GM19239 (cell line): ENCODE measurements around the gene TRIO.

Experiments used
- DNase-seq: peaks from one replicate; pipeline ENCODE4 v3.0.0; 2011; ENCODE audit warnings: low spot score; ENCODE audit not compliant: insufficient read length
- FAIRE-seq: peaks from 2 replicates; lab custom pipeline; 2011; peaks lifted over from hg19 to GRCh38; lab: Jason Lieb, UNC

Gene TRIO

DNA sequence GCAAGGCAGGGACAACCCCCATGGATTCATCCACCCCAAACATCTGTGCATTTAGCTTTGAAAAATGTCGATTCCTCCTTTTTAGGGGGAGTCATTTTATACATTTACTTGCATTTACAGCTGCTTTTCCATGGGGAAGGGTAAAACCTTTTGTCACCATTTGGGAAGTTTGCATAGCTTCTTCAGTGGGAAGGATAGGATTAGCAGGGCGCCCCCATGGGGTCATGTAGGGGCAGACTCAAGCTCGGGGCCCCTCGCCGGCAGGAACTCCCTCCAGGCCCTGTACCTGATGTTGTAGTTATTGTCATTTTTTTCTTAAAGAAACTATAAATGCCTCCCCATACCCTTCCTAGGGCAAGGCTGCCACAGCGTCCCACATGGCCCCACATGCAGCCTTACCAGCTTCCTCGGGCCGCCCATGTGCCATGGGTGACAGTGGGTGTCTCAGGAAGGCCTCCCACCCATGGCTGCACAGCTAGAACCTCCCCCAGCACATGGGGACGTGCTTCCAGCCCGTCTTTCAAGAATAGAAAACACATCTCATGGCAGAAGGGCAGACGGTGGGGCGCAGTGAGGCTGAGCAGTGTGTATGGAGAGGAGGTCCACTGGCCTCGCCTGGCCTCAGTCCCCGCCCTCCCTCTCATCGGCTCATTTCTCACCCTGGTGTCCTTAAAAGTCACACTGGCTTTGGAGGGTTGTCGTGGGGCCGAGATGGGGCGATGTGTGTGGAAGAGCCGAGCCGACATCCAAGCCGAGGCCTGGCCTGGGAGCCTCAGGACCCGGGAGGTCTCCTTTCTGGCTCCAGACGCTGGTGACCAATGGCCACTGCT lies 362.4 kb downstream of the TRIO start:
- DNase-seq (no peak), FAIRE-seq (no peak)

DNA sequence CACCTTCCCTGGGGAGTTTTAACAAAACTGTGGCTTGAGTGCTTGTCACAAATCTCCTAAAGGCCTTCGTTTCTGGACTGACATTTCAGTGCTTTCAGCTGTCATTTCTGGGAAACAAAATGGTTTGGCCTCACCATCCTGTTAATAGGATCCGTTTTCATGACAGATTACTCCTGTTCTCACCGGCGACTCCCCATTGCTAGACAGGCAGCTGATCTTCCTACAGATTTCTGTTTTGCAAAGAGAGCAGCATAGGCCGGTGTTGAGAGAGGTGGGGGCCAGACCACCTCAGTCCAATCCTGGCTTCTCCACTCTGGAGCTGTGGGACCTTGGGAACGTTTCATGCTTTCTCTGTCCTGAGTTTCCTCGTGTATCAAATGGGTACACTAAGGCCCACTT lies 363.0 kb downstream of the TRIO start:
- FAIRE-seq = no peak
- DNase-seq = no peak

DNA sequence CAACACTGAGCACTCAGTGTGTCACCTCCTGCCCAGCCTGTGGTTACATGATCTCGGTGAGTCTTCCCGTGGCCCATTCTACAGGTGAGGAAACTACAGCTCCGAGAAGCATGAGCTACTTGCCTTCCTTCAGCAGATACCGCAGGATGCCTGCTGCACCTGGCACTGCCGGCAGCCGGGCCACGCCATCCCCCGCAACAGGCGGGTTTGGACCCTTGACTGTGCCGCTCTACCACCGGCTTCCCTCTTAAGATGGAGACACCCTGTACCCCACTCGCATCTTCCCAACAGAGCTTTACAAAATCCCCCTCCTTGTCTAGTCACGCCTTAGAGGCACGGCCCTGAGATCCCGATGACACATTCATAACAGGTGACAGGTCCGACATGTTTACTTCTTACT lies 363.5 kb downstream of the TRIO start:
- FAIRE-seq (no peak), DNase-seq (no peak)

DNA sequence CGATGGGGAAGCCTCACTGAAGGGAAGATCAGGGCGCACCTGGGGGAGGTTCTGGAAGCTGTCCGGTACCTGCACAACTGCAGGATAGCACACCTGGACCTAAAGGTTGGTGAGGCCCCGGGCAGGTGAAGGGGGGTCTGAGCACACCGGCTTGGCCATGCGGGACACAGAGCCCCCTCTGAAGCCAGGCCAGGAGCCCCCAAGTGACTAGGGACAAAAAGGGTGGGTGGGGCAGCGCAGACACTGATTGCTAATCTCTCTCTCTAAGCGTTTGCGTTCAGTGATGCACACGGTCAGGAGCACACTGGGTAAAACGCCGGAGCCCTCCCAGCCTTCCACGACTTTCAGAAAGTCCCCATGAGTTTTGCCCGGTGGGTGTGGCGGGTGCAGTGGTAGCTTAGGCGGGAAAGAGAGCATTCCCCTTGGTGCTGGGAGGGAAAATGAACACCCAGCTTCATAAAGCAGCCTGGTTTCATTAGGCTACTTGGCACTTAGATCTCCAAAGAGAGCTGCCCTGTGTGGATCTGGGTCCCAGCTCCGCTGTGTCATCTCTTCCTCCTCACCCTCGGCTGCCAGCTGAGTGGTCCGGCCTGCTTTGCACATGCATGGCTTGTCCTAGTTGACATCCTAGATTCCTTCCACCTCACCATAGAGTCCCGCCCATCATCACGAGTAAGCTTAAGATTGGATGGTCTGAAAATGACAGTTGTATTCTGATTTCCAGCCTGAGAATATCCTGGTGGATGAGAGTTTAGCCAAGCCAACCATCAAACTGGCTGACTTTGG lies 364.2 kb downstream of the TRIO start:
- DNase-seq = no peak
- no peak for FAIRE-seq

DNA sequence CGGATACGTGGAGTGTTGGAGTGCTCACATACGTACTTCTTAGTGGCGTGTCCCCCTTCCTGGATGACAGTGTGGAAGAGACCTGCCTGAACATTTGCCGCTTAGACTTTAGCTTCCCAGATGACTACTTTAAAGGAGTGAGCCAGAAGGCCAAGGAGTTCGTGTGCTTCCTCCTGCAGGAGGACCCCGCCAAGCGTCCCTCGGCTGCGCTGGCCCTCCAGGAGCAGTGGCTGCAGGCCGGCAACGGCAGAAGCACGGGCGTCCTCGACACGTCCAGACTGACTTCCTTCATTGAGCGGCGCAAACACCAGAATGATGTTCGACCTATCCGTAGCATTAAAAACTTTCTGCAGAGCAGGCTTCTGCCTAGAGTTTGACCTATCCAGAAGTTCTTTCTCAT lies 364.9 kb downstream of the TRIO start:
- DNase-seq = no peak
- no peak for FAIRE-seq

GRCh38 chr5:14509556-14509955 lies 366.4 kb downstream of the TRIO start:
- FAIRE-seq (no peak), DNase-seq (no peak)

GRCh38 chr5:14510156-14510734 lies 367.1 kb downstream of the TRIO start:
- no peak for FAIRE-seq
- no peak for DNase-seq

GRCh38 chr5:14510880-14511279 lies 367.7 kb downstream of the TRIO start:
- FAIRE-seq (no peak), DNase-seq (no peak)

GRCh38 chr5:14512574-14512973 lies 369.4 kb downstream of the TRIO start:
- FAIRE-seq (no peak), DNase-seq (no peak)

DNA sequence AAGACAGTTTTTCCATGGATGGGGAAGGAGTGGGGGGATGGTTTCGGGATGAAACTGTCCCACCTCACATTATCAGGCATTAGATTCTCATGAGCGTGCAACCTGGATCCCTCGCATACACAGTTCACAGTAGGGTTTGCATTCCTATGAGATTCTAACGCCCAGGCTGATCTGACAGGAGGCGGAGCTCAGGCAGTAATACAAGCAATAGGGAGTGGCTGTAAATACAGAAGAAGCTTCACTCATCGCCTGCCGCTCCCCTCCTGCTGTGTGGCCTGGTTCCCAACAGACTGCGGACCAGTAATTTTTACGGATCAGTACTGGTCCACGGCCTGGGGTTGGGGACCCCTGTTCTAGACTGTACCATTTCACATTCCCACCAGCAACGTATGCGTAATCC lies 370.1 kb downstream of the TRIO start:
- DNase-seq (no peak), FAIRE-seq (no peak)

GRCh38 chr5:14516901-14517300 lies 373.8 kb downstream of the TRIO start:
- no peak for FAIRE-seq
- DNase-seq = no peak

GRCh38 chr5:14518638-14519037 lies 375.5 kb downstream of the TRIO start:
- no peak for DNase-seq
- FAIRE-seq = no peak

GRCh38 chr5:14521748-14522147 lies 378.6 kb downstream of the TRIO start:
- DNase-seq (no peak), FAIRE-seq (no peak)

GRCh38 chr5:14522721-14523120 lies 379.6 kb downstream of the TRIO start:
- DNase-seq (no peak), FAIRE-seq (no peak)

GRCh38 chr5:14523243-14524034 lies 380.3 kb downstream of the TRIO start:
- DNase-seq = no peak
- no peak for FAIRE-seq

GRCh38 chr5:14525397-14525796 lies 382.3 kb downstream of the TRIO start:
- DNase-seq (no peak), FAIRE-seq (no peak)

DNA sequence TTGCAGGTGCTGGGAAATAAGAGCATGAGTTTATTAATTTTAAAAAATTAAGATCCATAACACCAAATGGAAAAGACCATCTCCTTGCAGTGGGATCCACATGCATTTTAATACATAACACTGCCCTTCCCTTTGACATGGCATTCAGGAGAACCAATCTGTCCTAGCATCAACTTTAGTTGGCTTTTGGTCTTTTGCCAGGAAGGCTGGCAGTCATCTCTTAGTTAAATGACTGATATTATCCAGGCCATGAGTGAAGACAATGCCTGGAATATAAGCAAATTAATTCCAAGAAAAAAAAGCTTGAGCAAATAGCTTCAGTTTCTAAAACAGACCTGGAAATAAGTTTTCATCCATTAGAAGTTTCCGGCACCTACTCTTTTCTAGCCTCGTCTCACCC lies 383.4 kb downstream of the TRIO start:
- FAIRE-seq (no peak), DNase-seq (no peak)

- DNase-seq (no peak), FAIRE-seq (no peak)
These were observed 385.0 kb downstream of the TRIO start for GRCh38 chr5:14528115-14528514.

DNA sequence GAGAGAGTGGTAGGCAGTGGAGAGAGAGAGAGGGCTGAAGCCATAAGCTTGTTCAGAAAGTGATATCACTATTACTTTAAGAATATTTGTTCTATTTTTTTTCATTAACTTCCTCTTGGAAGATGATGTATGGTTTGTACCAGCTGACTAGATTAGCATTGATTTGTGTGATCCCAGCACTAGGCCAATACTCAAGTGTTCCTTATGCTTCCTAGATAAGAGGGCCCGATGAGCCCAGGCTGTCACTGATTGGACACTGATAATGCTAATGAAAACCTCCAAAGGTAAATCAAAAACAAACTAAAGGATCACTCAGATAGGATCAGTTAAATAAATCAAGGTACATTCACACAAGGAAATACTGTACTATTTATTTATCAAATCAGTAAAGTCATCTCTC lies 385.8 kb downstream of the TRIO start:
- DNase-seq (no peak), FAIRE-seq (no peak)

- no peak for DNase-seq
- no peak for FAIRE-seq
These were observed 388.5 kb downstream of the TRIO start for GRCh38 chr5:14531668-14532067.
